Measurements from ENCODE around the gene ABCC12.

Gene ABCC12

GRCh38 chr16:48194828-48195556, 39.2 kb upstream of the ABCC12 start:
- no peak overlapping the region for H3K9ac ChIP-seq (ENCODE audit: low read length)
- H3K56ac ChIP-seq (ENCODE audit: low read length) = no peak overlapping the region
- H3K18ac ChIP-seq (ENCODE audit: low read length) = no peak overlapping the region
- no peak for DNase-seq
- no peak overlapping the region for H3K23ac ChIP-seq (ENCODE audit: low read length)
- no peak overlapping the region for H2BK120ac ChIP-seq (ENCODE audit: low read depth, low read length)
- H3K4me1 ChIP-seq (ENCODE audit: control insufficient read depth, low read depth, low read length) = no peaks in the 10 kb centered on the region
- no CpG with 5 or more reads among the region's 5 CpGs for WGBS (ENCODE audit: extremely low coverage, insufficient coverage, low lambda C conversion rate)
- H2BK5ac ChIP-seq (ENCODE audit: low read length) = no peak overlapping the region
- H3K27me3 ChIP-seq (ENCODE audit: insufficient read depth, low read length, poor library complexity) = no peaks in the 10 kb centered on the region
- no peak overlapping the region for H4K5ac ChIP-seq (ENCODE audit: low read length)
- H3K4me3 ChIP-seq (ENCODE audit: low read length) = no peak overlapping the region
- no peak overlapping the region for H4K8ac ChIP-seq (ENCODE audit: low read depth, low read length)
- no peaks in the 10 kb centered on the region for H3K79me1 ChIP-seq (ENCODE audit: low read length)
- H3K79me2 ChIP-seq (ENCODE audit: control insufficient read depth, insufficient read depth, low read length) = no peaks in the 10 kb centered on the region
- H3K27ac ChIP-seq (ENCODE audit: low read depth, low read length) = no peak overlapping the region
- no peak overlapping the region for H3K4ac ChIP-seq (ENCODE audit: low read depth, low read length)
- no peaks in the 10 kb centered on the region for H3K36me3 ChIP-seq (ENCODE audit: control insufficient read depth, insufficient read depth, low read length)
- no peak overlapping the region for H2AK5ac ChIP-seq (ENCODE audit: low read length)
- no peak overlapping the region for H2BK15ac ChIP-seq (replicated peaks; ENCODE audit: low read depth)
- no peak overlapping the region for H3K4me2 ChIP-seq (ENCODE audit: low read length)

DNA sequence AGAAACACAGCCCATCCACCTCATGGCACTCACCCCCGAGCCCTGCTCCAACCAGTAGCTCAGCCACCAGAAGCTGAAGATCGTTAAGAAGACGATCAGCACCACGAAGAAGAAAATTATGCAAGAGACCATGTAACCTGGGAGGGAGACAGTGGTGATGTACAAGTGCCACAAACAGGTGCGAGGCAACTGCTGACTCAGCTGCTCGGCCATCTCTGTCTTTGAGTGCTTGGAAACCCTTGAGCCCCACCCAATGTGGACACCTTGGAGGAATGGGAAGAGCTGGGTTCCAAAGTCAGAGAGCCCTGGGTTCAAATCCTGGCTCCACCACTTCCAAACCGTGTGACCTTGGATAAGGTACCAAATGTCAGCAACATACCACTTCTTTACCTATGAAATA, 38.1 kb upstream of the ABCC12 start:
- Histone ChIP-seq H3K4me1 (ENCODE audit: control insufficient read depth, low read depth, low read length) (no peaks in the 10 kb centered on the region), H2BK120ac (ENCODE audit: low read depth, low read length) (no peak overlapping the region), H3K4me3 (ENCODE audit: low read length) (no peak overlapping the region), H3K27ac (ENCODE audit: low read depth, low read length) (no peak overlapping the region), H3K9ac (ENCODE audit: low read length) (no peak overlapping the region), H3K4me2 (ENCODE audit: low read length) (no peak overlapping the region), H3K79me1 (ENCODE audit: low read length) (no peaks in the 10 kb centered on the region), H3K18ac (ENCODE audit: low read length) (no peak overlapping the region), H2AK5ac (ENCODE audit: low read length) (no peak overlapping the region), H3K23ac (ENCODE audit: low read length) (no peak overlapping the region), H2BK15ac (replicated peaks; ENCODE audit: low read depth) (no peak overlapping the region), H4K8ac (ENCODE audit: low read depth, low read length) (no peak overlapping the region), H3K36me3 (ENCODE audit: control insufficient read depth, insufficient read depth, low read length) (no peaks in the 10 kb centered on the region), H3K4ac (ENCODE audit: low read depth, low read length) (no peak overlapping the region), H3K56ac (ENCODE audit: low read length) (no peak overlapping the region), H3K27me3 (ENCODE audit: insufficient read depth, low read length, poor library complexity) (no peaks in the 10 kb centered on the region), H4K5ac (ENCODE audit: low read length) (no peak overlapping the region), H2BK5ac (ENCODE audit: low read length) (no peak overlapping the region), H3K79me2 (ENCODE audit: control insufficient read depth, insufficient read depth, low read length) (no peaks in the 10 kb centered on the region)
- DNase-seq = no peak
- no CpG with 5 or more reads among the region's 7 CpGs for WGBS (ENCODE audit: extremely low coverage, insufficient coverage, low lambda C conversion rate)

DNA sequence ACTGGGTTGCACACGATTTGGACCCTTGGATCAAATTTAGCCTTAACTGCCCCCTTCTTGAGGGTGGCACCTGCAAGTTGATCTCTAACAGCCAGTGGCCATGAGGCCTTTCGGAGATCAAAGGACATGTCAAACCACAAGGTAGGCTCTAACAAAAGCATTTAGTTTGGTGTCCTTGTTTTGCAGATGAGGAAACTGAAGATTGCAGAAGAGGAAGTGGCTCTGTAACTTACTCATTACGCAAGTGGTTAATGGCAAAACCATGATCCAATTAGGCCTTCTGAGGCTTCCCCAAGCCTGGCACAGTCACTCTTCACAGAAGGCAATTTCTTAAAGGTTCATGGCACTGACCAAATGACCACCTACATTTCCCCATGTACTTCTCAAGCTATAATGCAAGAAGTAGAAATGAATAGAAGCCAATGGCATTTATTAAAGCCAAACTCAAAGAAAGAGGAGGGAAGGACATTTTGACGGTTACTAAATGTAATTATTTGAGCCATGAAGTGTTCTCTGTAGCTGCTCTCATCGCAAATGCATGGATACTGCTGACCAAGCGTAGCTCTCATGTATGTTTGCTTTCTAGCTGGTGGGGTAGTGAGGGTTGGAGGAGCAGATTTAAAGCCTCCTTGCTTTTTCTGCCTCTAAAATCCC, 32.8 kb upstream of the ABCC12 start:
- H3K23ac ChIP-seq (ENCODE audit: low read length) = no peak overlapping the region
- no peak overlapping the region for H2BK5ac ChIP-seq (ENCODE audit: low read length)
- H3K4me1 ChIP-seq (ENCODE audit: control insufficient read depth, low read depth, low read length) = no peaks in the 10 kb centered on the region
- no peak overlapping the region for H3K4me3 ChIP-seq (ENCODE audit: low read length)
- no peak overlapping the region for H2BK120ac ChIP-seq (ENCODE audit: low read depth, low read length)
- no peak overlapping the region for H3K27ac ChIP-seq (ENCODE audit: low read depth, low read length)
- no peaks in the 10 kb centered on the region for H3K79me1 ChIP-seq (ENCODE audit: low read length)
- no peak overlapping the region for H3K4ac ChIP-seq (ENCODE audit: low read depth, low read length)
- H2AK5ac ChIP-seq (ENCODE audit: low read length) = no peak overlapping the region
- H2BK15ac ChIP-seq (replicated peaks; ENCODE audit: low read depth) = no peak overlapping the region
- H4K5ac ChIP-seq (ENCODE audit: low read length) = no peak overlapping the region
- no peak overlapping the region for H3K4me2 ChIP-seq (ENCODE audit: low read length)
- H3K9ac ChIP-seq (ENCODE audit: low read length) = no peak overlapping the region
- WGBS (ENCODE audit: extremely low coverage, insufficient coverage, low lambda C conversion rate) = no CpG with 5 or more reads among the region's 6 CpGs
- H3K36me3 ChIP-seq (ENCODE audit: control insufficient read depth, insufficient read depth, low read length) = no peaks in the 10 kb centered on the region
- no peaks in the 10 kb centered on the region for H3K27me3 ChIP-seq (ENCODE audit: insufficient read depth, low read length, poor library complexity)
- no peaks in the 10 kb centered on the region for H3K79me2 ChIP-seq (ENCODE audit: control insufficient read depth, insufficient read depth, low read length)
- H3K18ac ChIP-seq (ENCODE audit: low read length) = no peak overlapping the region
- no peak for DNase-seq
- no peak overlapping the region for H3K56ac ChIP-seq (ENCODE audit: low read length)
- no peak overlapping the region for H4K8ac ChIP-seq (ENCODE audit: low read depth, low read length)

DNA sequence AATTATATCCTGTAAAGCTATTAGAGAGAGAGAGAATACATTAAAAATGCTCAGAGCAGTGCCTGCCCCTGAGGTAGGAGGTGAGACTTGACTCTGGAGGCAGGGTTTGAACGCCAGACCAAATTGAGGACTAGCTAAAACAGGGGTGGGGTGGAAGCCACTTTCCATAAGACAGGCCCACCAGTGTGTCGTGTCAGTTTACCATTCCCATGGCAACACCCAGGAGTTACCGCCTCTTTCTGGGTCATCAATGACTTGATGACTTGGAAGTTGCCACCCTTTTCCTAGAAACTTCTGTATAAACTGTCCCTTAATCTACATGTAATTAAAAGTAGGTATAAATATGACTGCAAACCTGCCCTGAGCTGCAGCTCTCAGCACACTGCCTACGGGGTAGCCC, 32.0 kb upstream of the ABCC12 start:
- no peaks in the 10 kb centered on the region for H3K4me1 ChIP-seq (ENCODE audit: control insufficient read depth, low read depth, low read length)
- H3K4me2 ChIP-seq (ENCODE audit: low read length) = no peak overlapping the region
- H2BK5ac ChIP-seq (ENCODE audit: low read length) = no peak overlapping the region
- H4K5ac ChIP-seq (ENCODE audit: low read length) = no peak overlapping the region
- no peak overlapping the region for H2AK5ac ChIP-seq (ENCODE audit: low read length)
- no peak overlapping the region for H3K18ac ChIP-seq (ENCODE audit: low read length)
- DNase-seq = no peak
- H3K56ac ChIP-seq (ENCODE audit: low read length) = no peak overlapping the region
- no peak overlapping the region for H3K4ac ChIP-seq (ENCODE audit: low read depth, low read length)
- H3K36me3 ChIP-seq (ENCODE audit: control insufficient read depth, insufficient read depth, low read length) = no peaks in the 10 kb centered on the region
- H3K4me3 ChIP-seq (ENCODE audit: low read length) = no peak overlapping the region
- no peak overlapping the region for H3K23ac ChIP-seq (ENCODE audit: low read length)
- H3K27me3 ChIP-seq (ENCODE audit: insufficient read depth, low read length, poor library complexity) = no peaks in the 10 kb centered on the region
- no peaks in the 10 kb centered on the region for H3K79me2 ChIP-seq (ENCODE audit: control insufficient read depth, insufficient read depth, low read length)
- H3K9ac ChIP-seq (ENCODE audit: low read length) = no peak overlapping the region
- no peak overlapping the region for H2BK15ac ChIP-seq (replicated peaks; ENCODE audit: low read depth)
- no CpG with 5 or more reads among the region's 4 CpGs for WGBS (ENCODE audit: extremely low coverage, insufficient coverage, low lambda C conversion rate)
- H2BK120ac ChIP-seq (ENCODE audit: low read depth, low read length) = no peak overlapping the region
- no peak overlapping the region for H3K27ac ChIP-seq (ENCODE audit: low read depth, low read length)
- no peaks in the 10 kb centered on the region for H3K79me1 ChIP-seq (ENCODE audit: low read length)
- H4K8ac ChIP-seq (ENCODE audit: low read depth, low read length) = no peak overlapping the region

GRCh38 chr16:48184681-48185080, 28.9 kb upstream of the ABCC12 start:
- H2AK5ac ChIP-seq (ENCODE audit: low read length) = no peak overlapping the region
- no peak for DNase-seq
- no peak overlapping the region for H3K18ac ChIP-seq (ENCODE audit: low read length)
- no peak overlapping the region for H3K4me3 ChIP-seq (ENCODE audit: low read length)
- H3K4ac ChIP-seq (ENCODE audit: low read depth, low read length) = no peak overlapping the region
- no peak overlapping the region for H2BK120ac ChIP-seq (ENCODE audit: low read depth, low read length)
- no peak overlapping the region for H3K4me2 ChIP-seq (ENCODE audit: low read length)
- no peaks in the 10 kb centered on the region for H3K79me1 ChIP-seq (ENCODE audit: low read length)
- WGBS (ENCODE audit: extremely low coverage, insufficient coverage, low lambda C conversion rate) = no CpG with 5 or more reads among the region's 6 CpGs
- no peak overlapping the region for H3K9ac ChIP-seq (ENCODE audit: low read length)
- H3K4me1 ChIP-seq (ENCODE audit: control insufficient read depth, low read depth, low read length) = no peaks in the 10 kb centered on the region
- H3K79me2 ChIP-seq (ENCODE audit: control insufficient read depth, insufficient read depth, low read length) = no peaks in the 10 kb centered on the region
- no peaks in the 10 kb centered on the region for H3K36me3 ChIP-seq (ENCODE audit: control insufficient read depth, insufficient read depth, low read length)
- no peak overlapping the region for H3K27ac ChIP-seq (ENCODE audit: low read depth, low read length)
- H4K5ac ChIP-seq (ENCODE audit: low read length) = no peak overlapping the region
- H4K8ac ChIP-seq (ENCODE audit: low read depth, low read length) = no peak overlapping the region
- no peak overlapping the region for H3K56ac ChIP-seq (ENCODE audit: low read length)
- H3K23ac ChIP-seq (ENCODE audit: low read length) = no peak overlapping the region
- H2BK5ac ChIP-seq (ENCODE audit: low read length) = no peak overlapping the region
- no peaks in the 10 kb centered on the region for H3K27me3 ChIP-seq (ENCODE audit: insufficient read depth, low read length, poor library complexity)
- no peak overlapping the region for H2BK15ac ChIP-seq (replicated peaks; ENCODE audit: low read depth)

Measured in mesendoderm (in vitro differentiated cells).